Mesendoderm (in vitro differentiated cells): ENCODE data around the gene CEP20.
"Not testable (repeated sequence)": the region's sequence is repeated elsewhere in the genome, so short reads cannot be mapped to it uniquely, and the experiment has no call there.

Source experiments
- DNase-seq: peaks from one replicate; pipeline ENCODE4 v3.0.0; 2013
- H2AK5ac ChIP-seq: 2 replicates; pipeline ENCODE4 v1.6.1; 2013; ENCODE audit warnings: low read length, inconsistent platforms
- H2BK120ac ChIP-seq: 2 replicates; pipeline ENCODE4 v1.6.1; 2013; ENCODE audit warnings: low read depth, mild to moderate bottlenecking, low read length, moderate library complexity, mixed read lengths
- H2BK15ac ChIP-seq: replicated peaks from 2 replicates; pipeline ENCODE4 v1.6.1; 2013; ENCODE audit warnings: low read depth, mild to moderate bottlenecking, moderate library complexity
- H2BK5ac ChIP-seq: 2 replicates; pipeline ENCODE4 v1.6.1; 2013; ENCODE audit warnings: low read length, inconsistent platforms
- H3K18ac ChIP-seq: 2 replicates; pipeline ENCODE4 v1.6.1; 2013; ENCODE audit warnings: mild to moderate bottlenecking, low read length, mixed read lengths
- H3K23ac ChIP-seq: one replicate; pipeline ENCODE4 v1.6.1; 2013; ENCODE audit warnings: low read length
- H3K27ac ChIP-seq: 2 replicates; pipeline ENCODE4 v1.5.1; 2013; ENCODE audit warnings: low read depth, mild to moderate bottlenecking, inconsistent platforms, low read length, moderate library complexity
- H3K27me3 ChIP-seq: 2 replicates; pipeline ENCODE4 v1.6.1; 2013; ENCODE audit warnings: low read length, control low read depth, mild to moderate bottlenecking, inconsistent platforms; ENCODE audit not compliant: insufficient read depth, poor library complexity
- H3K36me3 ChIP-seq: 2 replicates; pipeline ENCODE4 v1.6.1; 2013; ENCODE audit warnings: low read length, inconsistent platforms; ENCODE audit not compliant: control insufficient read depth, insufficient read depth
- H3K4ac ChIP-seq: one replicate; pipeline ENCODE4 v1.6.1; 2013; ENCODE audit warnings: low read depth, mild to moderate bottlenecking, low read length, moderate library complexity
- H3K4me1 ChIP-seq: 2 replicates; pipeline ENCODE4 v1.6.1; 2013; ENCODE audit warnings: low read depth, low read length, inconsistent platforms; ENCODE audit not compliant: control insufficient read depth
- H3K4me2 ChIP-seq: 2 replicates; pipeline ENCODE4 v1.6.1; 2013; ENCODE audit warnings: low read length
- H3K4me3 ChIP-seq: 2 replicates; pipeline ENCODE4 v1.5.1; 2013; ENCODE audit warnings: mild to moderate bottlenecking, low read length
- H3K56ac ChIP-seq: one replicate; pipeline ENCODE4 v1.6.1; 2013; ENCODE audit warnings: low read length
- H3K79me1 ChIP-seq: 2 replicates; pipeline ENCODE4 v1.6.1; 2013; ENCODE audit warnings: low read length, inconsistent platforms
- H3K79me2 ChIP-seq: 2 replicates; pipeline ENCODE4 v1.6.1; 2013; ENCODE audit warnings: mild to moderate bottlenecking, low read length; ENCODE audit not compliant: control insufficient read depth, insufficient read depth
- H3K9ac ChIP-seq: 2 replicates; pipeline ENCODE4 v1.6.1; 2013; ENCODE audit warnings: low read length, inconsistent platforms
- H4K5ac ChIP-seq: one replicate; pipeline ENCODE4 v1.6.1; 2013; ENCODE audit warnings: low read length
- H4K8ac ChIP-seq: one replicate; pipeline ENCODE4 v1.6.1; 2013; ENCODE audit warnings: low read depth, mild to moderate bottlenecking, control low read depth, low read length, moderate library complexity
- WGBS: extraction: QIAGEN DNeasy Blood & Tissue Kit; methylation state at CpG from one replicate; pipeline ENCODE4 v1.1.7; 2013; ENCODE audit warnings: low lambda C conversion rate, missing lambda C conversion rate; ENCODE audit not compliant: insufficient coverage; ENCODE audit errors: extremely low coverage; 5-methylcytosine and 5-hydroxymethylcytosine counted together

The CEP20 gene

GRCh38 chr16:15853021-15853420 lies 35.4 kb downstream of the CEP20 start:
- Histone ChIP-seq H3K27me3 (peaks cover 19% of the 10 kb centered on the region), H3K18ac (no peak overlapping the region), H3K27ac (no peak overlapping the region), H3K56ac (no peak overlapping the region), H3K79me2 (no peaks in the 10 kb centered on the region), H2AK5ac (no peak overlapping the region), H3K36me3 (no peaks in the 10 kb centered on the region), H3K23ac (no peak overlapping the region), H2BK5ac (no peak overlapping the region), H3K4me1 (no peaks in the 10 kb centered on the region), H3K79me1 (no peaks in the 10 kb centered on the region), H4K5ac (no peak overlapping the region), H3K4ac (no peak overlapping the region), H3K9ac (no peak overlapping the region), H3K4me3 (no peak overlapping the region), H2BK120ac (no peak overlapping the region), H4K8ac (no peak overlapping the region), H3K4me2 (no peak overlapping the region), H2BK15ac (no peak overlapping the region)
- no CpG with 5 or more reads among the region's 4 CpGs for WGBS
- DNase-seq = no peak

DNA sequence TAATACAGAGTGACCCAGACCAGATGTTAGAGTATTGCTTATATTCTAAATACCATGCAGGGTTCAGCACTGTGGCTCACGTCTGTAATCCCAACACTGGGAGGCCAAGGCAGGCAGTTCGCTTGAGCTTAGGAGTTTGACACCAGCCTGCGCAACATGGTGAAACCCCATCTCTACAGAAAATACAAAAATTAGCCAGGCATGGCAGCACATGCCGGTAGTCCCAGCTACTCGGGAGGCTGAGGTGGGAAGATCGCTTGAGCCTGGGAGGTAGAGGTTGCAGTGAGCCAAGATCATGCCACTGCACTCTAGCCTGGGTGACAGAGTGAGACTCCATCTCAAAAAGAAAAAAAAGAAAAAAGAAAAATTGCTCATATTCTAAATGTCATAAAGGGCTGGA lies 37.8 kb downstream of the CEP20 start:
- H4K5ac ChIP-seq, H2BK15ac ChIP-seq, H2BK120ac ChIP-seq, H3K36me3 ChIP-seq, H4K8ac ChIP-seq, H3K27ac ChIP-seq, H3K9ac ChIP-seq, H3K79me2 ChIP-seq, H3K4me3 ChIP-seq, H3K56ac ChIP-seq, H3K79me1 ChIP-seq, H2AK5ac ChIP-seq, H3K4ac ChIP-seq, H3K4me2 ChIP-seq, DNase-seq, H3K18ac ChIP-seq, H3K27me3 ChIP-seq, H2BK5ac ChIP-seq, H3K4me1 ChIP-seq, H3K23ac ChIP-seq: not testable (repeated sequence)
- WGBS = no CpG with 5 or more reads among the region's 6 CpGs

DNA sequence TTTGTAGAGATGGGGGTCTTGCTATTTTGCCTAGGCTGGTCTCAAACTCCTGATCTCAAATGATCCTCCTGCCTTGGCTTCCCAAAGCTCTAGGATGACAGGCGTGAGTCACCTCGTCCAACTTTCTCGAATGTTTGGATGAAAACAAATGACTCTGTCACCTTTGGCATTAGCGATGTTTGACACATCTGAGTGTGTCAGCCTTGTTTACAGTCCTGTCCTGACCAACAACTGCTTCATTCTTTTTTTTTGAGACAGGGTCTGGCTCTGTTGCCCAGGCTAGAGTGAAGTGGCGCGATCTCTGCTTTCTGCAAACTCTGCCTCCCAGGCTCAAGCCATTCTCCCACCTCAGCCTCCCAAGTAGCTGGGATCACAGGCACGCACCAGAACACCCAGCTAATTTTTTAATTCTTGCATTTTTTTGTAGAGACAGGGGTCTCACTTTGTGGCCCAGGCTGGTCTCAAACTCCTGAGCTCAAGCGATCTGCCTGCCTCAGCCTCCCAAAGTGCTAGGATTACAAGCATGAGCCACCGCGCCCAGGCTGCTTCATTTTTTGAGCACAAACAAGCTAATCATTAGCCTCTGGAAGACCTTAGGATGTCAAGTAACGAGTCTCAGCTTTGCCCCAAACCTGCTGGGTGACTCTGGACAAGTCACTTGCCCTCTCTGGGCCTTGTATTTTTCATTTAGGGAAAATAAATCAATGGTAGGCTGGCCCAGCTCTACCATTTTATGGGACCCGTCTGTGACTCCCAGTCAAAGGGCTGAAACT lies 39.0 kb downstream of the CEP20 start:
- H3K79me2 ChIP-seq = no peaks in the 10 kb centered on the region
- no peak overlapping the region for H2BK5ac ChIP-seq
- no peaks in the 10 kb centered on the region for H3K36me3 ChIP-seq
- H3K18ac ChIP-seq = no peak overlapping the region
- no peak overlapping the region for H3K56ac ChIP-seq
- no peak overlapping the region for H4K8ac ChIP-seq
- no peak overlapping the region for H3K4me2 ChIP-seq
- no peak for DNase-seq
- H3K4me1 ChIP-seq = no peaks in the 10 kb centered on the region
- H2BK15ac ChIP-seq = no peak overlapping the region
- no CpG with 5 or more reads among the region's 12 CpGs for WGBS
- no peak overlapping the region for H3K23ac ChIP-seq
- H3K4ac ChIP-seq = no peak overlapping the region
- no peak overlapping the region for H2BK120ac ChIP-seq
- no peaks in the 10 kb centered on the region for H3K27me3 ChIP-seq
- H3K79me1 ChIP-seq = no peaks in the 10 kb centered on the region
- H3K4me3 ChIP-seq = no peak overlapping the region
- no peak overlapping the region for H3K27ac ChIP-seq
- H2AK5ac ChIP-seq = no peak overlapping the region
- H3K9ac ChIP-seq = no peak overlapping the region
- H4K5ac ChIP-seq = no peak overlapping the region

- Histone ChIP-seq H3K18ac (no peak overlapping the region), H3K4me2 (no peak overlapping the region), H3K36me3 (no peaks in the 10 kb centered on the region), H3K4me3 (no peak overlapping the region), H3K27ac (no peak overlapping the region), H4K8ac (no peak overlapping the region), H3K56ac (no peak overlapping the region), H3K23ac (no peak overlapping the region), H2BK120ac (no peak overlapping the region), H2BK15ac (no peak overlapping the region), H3K79me1 (no peaks in the 10 kb centered on the region), H3K4ac (no peak overlapping the region), H3K79me2 (no peaks in the 10 kb centered on the region), H2AK5ac (no peak overlapping the region), H3K4me1 (no peaks in the 10 kb centered on the region), H2BK5ac (no peak overlapping the region), H3K27me3 (no peaks in the 10 kb centered on the region), H4K5ac (no peak overlapping the region), H3K9ac (no peak overlapping the region)
- WGBS = no CpG with 5 or more reads among the region's 9 CpGs
- no peak for DNase-seq
These were observed 40.7 kb downstream of the CEP20 start for GRCh38 chr16:15847611-15848175.

GRCh38 chr16:15846510-15846909 lies 41.9 kb downstream of the CEP20 start:
- H2AK5ac ChIP-seq = no peak overlapping the region
- no peak overlapping the region for H2BK5ac ChIP-seq
- no peak overlapping the region for H4K8ac ChIP-seq
- H2BK120ac ChIP-seq = no peak overlapping the region
- H3K4me2 ChIP-seq = no peak overlapping the region
- no peak for DNase-seq
- H3K18ac ChIP-seq = no peak overlapping the region
- no peak overlapping the region for H3K9ac ChIP-seq
- no CpG with 5 or more reads among the region's 4 CpGs for WGBS
- no peak overlapping the region for H3K23ac ChIP-seq
- H3K79me2 ChIP-seq = no peaks in the 10 kb centered on the region
- H2BK15ac ChIP-seq = no peak overlapping the region
- no peak overlapping the region for H3K27ac ChIP-seq
- no peak overlapping the region for H3K56ac ChIP-seq
- H3K4me3 ChIP-seq = no peak overlapping the region
- H4K5ac ChIP-seq = no peak overlapping the region
- no peaks in the 10 kb centered on the region for H3K79me1 ChIP-seq
- no peak overlapping the region for H3K4ac ChIP-seq
- H3K4me1 ChIP-seq = no peaks in the 10 kb centered on the region
- H3K36me3 ChIP-seq = no peaks in the 10 kb centered on the region
- no peaks in the 10 kb centered on the region for H3K27me3 ChIP-seq
